Sigmoid colon (tissue), 4 donors: ENCODE results near the gene STK10.

ENCODE experiments used
- EP300 ChIP-seq, 4 donors: sonication (generic); formaldehyde crosslinking; IDR thresholded peaks; one replicate each; pipeline ENCODE4 v1.6.1; 2017; ENCODE audit warnings: antibody characterized with exemption in 4 of 4
- POLR2A ChIP-seq, 2 donors: fragments of 450-650 bp; IDR thresholded peaks; one replicate each; pipeline ENCODE4 v1.6.1; 2016; ENCODE audit warnings: antibody characterized with exemption in 2 of 2, mild to moderate bottlenecking in 2 of 2, moderate library complexity in 2 of 2
- TF ChIP-seq, protein P1 (sequence below), 4 experiments: fragments of 450-650 bp in 3 of 4; fragments of 200-600 bp in 1 of 4; IDR thresholded peaks; one replicate each; pipeline ENCODE4 v1.5.1; 2016 to 2019; ENCODE audit warnings: antibody characterized with exemption in 4 of 4, mild to moderate bottlenecking in 3 of 4, moderate library complexity in 2 of 4

DNA sequence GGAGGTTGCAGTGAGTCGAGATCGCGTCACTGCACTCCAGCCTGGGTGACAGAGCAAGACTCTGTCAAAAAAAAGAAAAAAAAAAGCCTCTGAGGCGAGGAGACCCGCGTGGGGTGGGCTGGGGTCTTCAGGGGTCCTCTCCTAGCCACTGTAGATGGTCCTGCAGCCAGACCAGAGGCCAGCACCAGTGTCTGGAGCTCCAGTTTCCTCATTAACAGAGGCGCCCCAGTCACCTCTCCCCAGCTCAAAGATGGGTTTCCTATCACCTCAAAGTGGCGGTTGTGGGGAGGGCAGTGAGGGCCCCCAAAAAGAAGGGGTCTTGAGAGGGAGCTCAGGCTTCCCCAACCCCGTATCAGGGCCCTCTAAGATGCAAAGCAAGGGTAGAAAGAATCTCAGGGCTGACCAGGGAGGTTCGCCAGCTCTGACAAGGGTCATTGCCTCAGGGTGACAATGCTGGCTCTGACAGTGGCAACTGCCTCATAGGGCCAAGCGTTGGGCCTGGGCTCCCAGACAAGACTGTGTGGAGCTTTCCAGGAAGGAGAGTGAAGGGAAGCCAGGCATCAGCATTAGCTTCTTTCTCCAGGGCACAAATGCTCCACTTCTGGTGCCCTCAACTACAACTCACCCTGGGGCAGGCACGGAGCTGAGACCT lies 15.0 kb downstream of the STK10 start:
- TF ChIP-seq, protein P1, sequence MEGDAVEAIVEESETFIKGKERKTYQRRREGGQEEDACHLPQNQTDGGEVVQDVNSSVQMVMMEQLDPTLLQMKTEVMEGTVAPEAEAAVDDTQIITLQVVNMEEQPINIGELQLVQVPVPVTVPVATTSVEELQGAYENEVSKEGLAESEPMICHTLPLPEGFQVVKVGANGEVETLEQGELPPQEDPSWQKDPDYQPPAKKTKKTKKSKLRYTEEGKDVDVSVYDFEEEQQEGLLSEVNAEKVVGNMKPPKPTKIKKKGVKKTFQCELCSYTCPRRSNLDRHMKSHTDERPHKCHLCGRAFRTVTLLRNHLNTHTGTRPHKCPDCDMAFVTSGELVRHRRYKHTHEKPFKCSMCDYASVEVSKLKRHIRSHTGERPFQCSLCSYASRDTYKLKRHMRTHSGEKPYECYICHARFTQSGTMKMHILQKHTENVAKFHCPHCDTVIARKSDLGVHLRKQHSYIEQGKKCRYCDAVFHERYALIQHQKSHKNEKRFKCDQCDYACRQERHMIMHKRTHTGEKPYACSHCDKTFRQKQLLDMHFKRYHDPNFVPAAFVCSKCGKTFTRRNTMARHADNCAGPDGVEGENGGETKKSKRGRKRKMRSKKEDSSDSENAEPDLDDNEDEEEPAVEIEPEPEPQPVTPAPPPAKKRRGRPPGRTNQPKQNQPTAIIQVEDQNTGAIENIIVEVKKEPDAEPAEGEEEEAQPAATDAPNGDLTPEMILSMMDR (IDR thresholded peaks at IDR 0.05): no peak
- no peak for TF ChIP-seq POLR2A (IDR thresholded peaks at IDR 0.05)
- TF ChIP-seq EP300 (IDR thresholded peaks at IDR 0.05): no peak
